ENCODE measurements around the gene ALK.

- TF ChIP-seq, protein P1, sequence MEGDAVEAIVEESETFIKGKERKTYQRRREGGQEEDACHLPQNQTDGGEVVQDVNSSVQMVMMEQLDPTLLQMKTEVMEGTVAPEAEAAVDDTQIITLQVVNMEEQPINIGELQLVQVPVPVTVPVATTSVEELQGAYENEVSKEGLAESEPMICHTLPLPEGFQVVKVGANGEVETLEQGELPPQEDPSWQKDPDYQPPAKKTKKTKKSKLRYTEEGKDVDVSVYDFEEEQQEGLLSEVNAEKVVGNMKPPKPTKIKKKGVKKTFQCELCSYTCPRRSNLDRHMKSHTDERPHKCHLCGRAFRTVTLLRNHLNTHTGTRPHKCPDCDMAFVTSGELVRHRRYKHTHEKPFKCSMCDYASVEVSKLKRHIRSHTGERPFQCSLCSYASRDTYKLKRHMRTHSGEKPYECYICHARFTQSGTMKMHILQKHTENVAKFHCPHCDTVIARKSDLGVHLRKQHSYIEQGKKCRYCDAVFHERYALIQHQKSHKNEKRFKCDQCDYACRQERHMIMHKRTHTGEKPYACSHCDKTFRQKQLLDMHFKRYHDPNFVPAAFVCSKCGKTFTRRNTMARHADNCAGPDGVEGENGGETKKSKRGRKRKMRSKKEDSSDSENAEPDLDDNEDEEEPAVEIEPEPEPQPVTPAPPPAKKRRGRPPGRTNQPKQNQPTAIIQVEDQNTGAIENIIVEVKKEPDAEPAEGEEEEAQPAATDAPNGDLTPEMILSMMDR (IDR thresholded peaks at IDR 0.05; ENCODE audit: low read length): no peak
- TF ChIP-seq EZH2 (IDR thresholded peaks at IDR 0.05; ENCODE audit: borderline replicate concordance, low read length): no peak
These were observed 306.2 kb downstream of the ALK start for GRCh38 chr2:29615183-29615582.
